T47D (cell line): Measurements from ENCODE around the gene TGFB2.

ENCODE experiments used
- DNase-seq, 2 experiments: peaks; one replicate each; pipeline versions ENCODE4 v3.0.0 to v3.0.0-alpha.2; 2011 to 2012; ENCODE audit warnings: low read depth in 1 of 2, low spot score in 1 of 2
- JUND ChIP-seq: IDR thresholded peaks from 2 replicates; pipeline ENCODE4 v1.6.1; 2012; ENCODE audit warnings: low read depth
- in situ Hi-C: cut with HindIII; loops from 2 replicates; pipeline ENCODE4 v1.10.0; 2016; ENCODE audit warnings: low sequenced_read_pairs, low pct_unique_long_range_greater_than_20kb

Gene TGFB2

GRCh38 chr1:218430822-218431221 lies 85.7 kb downstream of the TGFB2 start:
- in situ Hi-C loops, result no loop called here
- no peak for TF ChIP-seq JUND
- no peak for DNase-seq

GRCh38 chr1:218431476-218431875 lies 86.3 kb downstream of the TGFB2 start:
- in situ Hi-C loops, result no loop called here
- no peak for TF ChIP-seq JUND
- DNase-seq, result no peak

- no peak for TF ChIP-seq JUND
- in situ Hi-C loops, result no loop called here
- no peak for DNase-seq
Observed at GRCh38 chr1:218433744-218434143, 88.6 kb downstream of the TGFB2 start.

- in situ Hi-C loops, result no loop called here
- no peak for TF ChIP-seq JUND
- DNase-seq, result no peak
Observed at GRCh38 chr1:218435528-218435927, 90.4 kb downstream of the TGFB2 start.

GRCh38 chr1:218436346-218436745 lies 91.2 kb downstream of the TGFB2 start:
- in situ Hi-C loops, result no loop called here
- no peak for TF ChIP-seq JUND
- DNase-seq, result no peak

- in situ Hi-C loops, result no loop called here
- no peak for DNase-seq
Observed at GRCh38 chr1:218436997-218437396, 91.9 kb downstream of the TGFB2 start.

GRCh38 chr1:218439541-218440295 lies 94.6 kb downstream of the TGFB2 start:
- in situ Hi-C loops, result no loop called here
- DNase-seq, result no peak
- no peak for TF ChIP-seq JUND

More at GRCh38 chr1:218436997-218437396, 91.9 kb downstream of the TGFB2 start:
- TF ChIP-seq JUND, result no peak

GRCh38 chr1:218443255-218443654 lies 98.1 kb downstream of the TGFB2 start:
- no peak for DNase-seq
- in situ Hi-C loops, result no loop called here
- TF ChIP-seq JUND, result no peak

- in situ Hi-C loops, result no loop called here
- no peak for DNase-seq
- TF ChIP-seq JUND, result no peak
Observed at GRCh38 chr1:218444173-218444572, 99.0 kb downstream of the TGFB2 start.

- no peak for TF ChIP-seq JUND
- in situ Hi-C loops, result no loop called here
- no peak for DNase-seq
Observed at GRCh38 chr1:218444588-218444987, 99.5 kb downstream of the TGFB2 start.

GRCh38 chr1:218447010-218447689 lies 102.0 kb downstream of the TGFB2 start:
- in situ Hi-C loops, result no loop called here
- no peak for TF ChIP-seq JUND
- DNase-seq, result no peak

- no peak for TF ChIP-seq JUND
- DNase-seq, result no peak
- in situ Hi-C loops, result no loop called here
Observed at GRCh38 chr1:218451415-218451814, 106.3 kb downstream of the TGFB2 start.

- in situ Hi-C loops, result no loop called here
- TF ChIP-seq JUND, result no peak
- DNase-seq, result no peak
Observed at GRCh38 chr1:218454700-218455282, 109.7 kb downstream of the TGFB2 start.

GRCh38 chr1:218456444-218456843 lies 111.3 kb downstream of the TGFB2 start:
- in situ Hi-C loops, result no loop called here
- TF ChIP-seq JUND, result no peak
- no peak for DNase-seq
